ENCODE results near the gene RBM43.

DNA sequence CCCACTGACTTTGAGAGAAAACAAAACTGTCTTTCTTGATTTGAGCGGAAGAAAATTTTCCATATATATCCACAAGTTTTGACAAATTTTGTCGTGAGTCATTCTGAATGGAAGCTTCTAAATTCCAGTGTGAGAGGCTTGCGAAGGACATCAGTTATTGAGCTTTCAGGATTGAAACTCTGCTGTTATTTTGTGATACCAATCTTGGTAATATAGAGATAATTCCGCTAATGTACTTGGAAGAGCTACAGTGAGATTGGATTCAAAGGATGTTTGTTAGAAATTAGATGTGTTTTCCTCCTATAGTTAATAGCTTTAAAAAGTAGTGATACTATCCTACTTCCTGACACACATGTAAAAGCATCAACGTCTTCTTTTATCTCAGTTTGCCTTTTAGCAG is 61.4 kb downstream of the RBM43 start:
- TF ChIP-seq, protein P1, sequence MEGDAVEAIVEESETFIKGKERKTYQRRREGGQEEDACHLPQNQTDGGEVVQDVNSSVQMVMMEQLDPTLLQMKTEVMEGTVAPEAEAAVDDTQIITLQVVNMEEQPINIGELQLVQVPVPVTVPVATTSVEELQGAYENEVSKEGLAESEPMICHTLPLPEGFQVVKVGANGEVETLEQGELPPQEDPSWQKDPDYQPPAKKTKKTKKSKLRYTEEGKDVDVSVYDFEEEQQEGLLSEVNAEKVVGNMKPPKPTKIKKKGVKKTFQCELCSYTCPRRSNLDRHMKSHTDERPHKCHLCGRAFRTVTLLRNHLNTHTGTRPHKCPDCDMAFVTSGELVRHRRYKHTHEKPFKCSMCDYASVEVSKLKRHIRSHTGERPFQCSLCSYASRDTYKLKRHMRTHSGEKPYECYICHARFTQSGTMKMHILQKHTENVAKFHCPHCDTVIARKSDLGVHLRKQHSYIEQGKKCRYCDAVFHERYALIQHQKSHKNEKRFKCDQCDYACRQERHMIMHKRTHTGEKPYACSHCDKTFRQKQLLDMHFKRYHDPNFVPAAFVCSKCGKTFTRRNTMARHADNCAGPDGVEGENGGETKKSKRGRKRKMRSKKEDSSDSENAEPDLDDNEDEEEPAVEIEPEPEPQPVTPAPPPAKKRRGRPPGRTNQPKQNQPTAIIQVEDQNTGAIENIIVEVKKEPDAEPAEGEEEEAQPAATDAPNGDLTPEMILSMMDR (IDR thresholded peaks at IDR 0.05) = no peak
- TF ChIP-seq POLR2A (IDR thresholded peaks at IDR 0.05) = no peak

Measured in thyroid gland (tissue), 4 donors.